ENCODE results near the gene SLC7A11. TPM values are rescaled to one million over a fixed set of nuclear protein-coding genes. Genes with fewer than 3 reads are reported as not detected.

SLC7A11 gene
- total RNA-seq, 6 donors from 2014 or later, result 0.77 to 9.6 (median 2.1) TPM

DNA sequence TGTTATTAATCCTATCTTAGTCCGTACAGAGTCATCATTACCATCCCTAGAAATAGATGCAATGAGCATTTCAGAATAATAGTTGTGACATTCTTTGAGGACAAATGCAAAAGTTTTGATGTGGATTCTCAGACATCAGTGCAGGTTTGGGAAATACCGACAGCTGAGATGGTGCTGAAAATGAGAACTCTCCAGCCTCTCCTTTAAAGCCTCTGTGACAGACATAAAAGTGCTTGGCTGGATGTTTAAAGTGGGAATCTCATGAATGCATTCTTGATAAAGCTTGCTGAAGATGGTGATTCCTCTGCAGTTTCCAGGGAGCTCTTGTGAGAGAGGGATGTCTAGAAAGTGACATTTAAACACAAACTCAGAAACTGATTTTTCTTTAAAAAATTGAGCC is 35.0 kb upstream of the SLC7A11 start:
- Histone ChIP-seq H3K9me3 (no peaks in the 10 kb centered on the region), H3K36me3 (no peaks in the 10 kb centered on the region), H3K4me3 (no peak overlapping the region), H3K27me3 (no peaks in the 10 kb centered on the region), H3K4me1 (no peaks in the 10 kb centered on the region), H3K27ac (no peak overlapping the region)
- ATAC-seq (ENCODE audit: low FRiP score in 2 of 2) (no peak), DNase-seq (no peak)
- 83 to 94% methylated on average over 2 of the region's 2 CpGs for WGBS, 2 donors
- TF ChIP-seq EP300 (IDR thresholded peaks at IDR 0.05) (no peak), POLR2AphosphoS5 (IDR thresholded peaks at IDR 0.05) (no peak), POLR2A (IDR thresholded peaks at IDR 0.05) (no peak)
- TF ChIP-seq, protein P1, sequence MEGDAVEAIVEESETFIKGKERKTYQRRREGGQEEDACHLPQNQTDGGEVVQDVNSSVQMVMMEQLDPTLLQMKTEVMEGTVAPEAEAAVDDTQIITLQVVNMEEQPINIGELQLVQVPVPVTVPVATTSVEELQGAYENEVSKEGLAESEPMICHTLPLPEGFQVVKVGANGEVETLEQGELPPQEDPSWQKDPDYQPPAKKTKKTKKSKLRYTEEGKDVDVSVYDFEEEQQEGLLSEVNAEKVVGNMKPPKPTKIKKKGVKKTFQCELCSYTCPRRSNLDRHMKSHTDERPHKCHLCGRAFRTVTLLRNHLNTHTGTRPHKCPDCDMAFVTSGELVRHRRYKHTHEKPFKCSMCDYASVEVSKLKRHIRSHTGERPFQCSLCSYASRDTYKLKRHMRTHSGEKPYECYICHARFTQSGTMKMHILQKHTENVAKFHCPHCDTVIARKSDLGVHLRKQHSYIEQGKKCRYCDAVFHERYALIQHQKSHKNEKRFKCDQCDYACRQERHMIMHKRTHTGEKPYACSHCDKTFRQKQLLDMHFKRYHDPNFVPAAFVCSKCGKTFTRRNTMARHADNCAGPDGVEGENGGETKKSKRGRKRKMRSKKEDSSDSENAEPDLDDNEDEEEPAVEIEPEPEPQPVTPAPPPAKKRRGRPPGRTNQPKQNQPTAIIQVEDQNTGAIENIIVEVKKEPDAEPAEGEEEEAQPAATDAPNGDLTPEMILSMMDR (IDR thresholded peaks at IDR 0.05), result no peak

DNA sequence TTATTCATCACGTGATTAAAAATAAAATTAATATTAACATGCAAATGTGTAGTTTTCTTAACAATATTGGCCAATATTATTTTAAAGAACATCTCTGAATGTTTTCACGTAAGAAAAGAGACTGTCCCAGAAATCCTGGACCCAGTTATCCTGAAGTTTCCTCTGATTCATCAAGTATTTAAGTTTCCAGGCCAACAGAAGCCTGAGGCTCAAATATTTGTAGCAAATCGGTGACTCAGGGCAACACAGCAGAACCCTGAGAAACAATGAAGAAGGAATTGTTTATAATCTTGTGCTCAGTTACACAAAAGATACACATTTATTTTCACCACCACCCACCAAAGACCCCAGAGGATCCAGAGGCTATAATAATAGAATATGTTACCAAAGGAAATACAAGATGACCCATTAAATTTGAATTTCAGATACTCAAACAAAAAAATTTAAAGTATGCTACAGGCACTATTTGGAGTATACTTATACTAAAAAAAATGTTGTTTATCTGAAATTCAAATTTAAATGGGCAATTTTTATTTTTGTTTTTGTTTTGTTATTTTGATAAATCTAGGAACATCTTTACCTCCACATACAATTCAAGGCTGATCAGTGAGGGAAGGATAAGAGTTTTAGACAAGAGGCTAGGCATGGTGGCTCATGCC is 33.9 kb upstream of the SLC7A11 start:
- Histone ChIP-seq H3K4me1 (no peaks in the 10 kb centered on the region), H3K36me3 (no peaks in the 10 kb centered on the region), H3K27me3 (no peaks in the 10 kb centered on the region), H3K27ac (no peak overlapping the region), H3K4me3 (no peak overlapping the region), H3K9me3 (no peaks in the 10 kb centered on the region)
- 65 to 69% methylated on average over 3 of the region's 3 CpGs for WGBS, 2 donors
- TF ChIP-seq EP300 (IDR thresholded peaks at IDR 0.05) (no peak), POLR2A (IDR thresholded peaks at IDR 0.05) (no peak), POLR2AphosphoS5 (IDR thresholded peaks at IDR 0.05) (no peak)
- TF ChIP-seq, protein P1 (IDR thresholded peaks at IDR 0.05), result no peak
- DNase-seq (no peak), ATAC-seq (ENCODE audit: low FRiP score in 2 of 2) (peak in 1 of 2 donors; percentile 32)

DNA sequence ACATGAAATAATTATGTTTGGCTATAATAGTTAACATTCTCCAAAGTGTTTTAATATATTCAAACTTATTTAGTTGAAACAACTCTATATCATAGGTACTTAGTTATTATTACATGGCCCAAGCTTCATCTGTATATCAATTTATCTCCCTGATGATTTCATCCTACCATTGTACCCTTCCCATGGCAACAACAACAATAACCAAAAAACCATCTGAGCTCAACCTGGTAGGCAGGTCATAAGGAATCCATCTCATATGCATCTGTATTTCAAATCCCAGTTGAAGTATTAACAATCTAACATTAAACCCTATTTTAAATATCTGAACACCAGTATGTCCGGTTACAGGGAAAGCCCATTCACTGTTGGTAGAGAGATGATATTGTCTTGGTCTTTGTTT is 33.1 kb upstream of the SLC7A11 start:
- WGBS, 2 donors, result 100% methylated on average over 1 of the region's 1 CpG
- DNase-seq, result no peak
- no peaks in the 10 kb centered on the region for H3K27me3 ChIP-seq
- no peaks in the 10 kb centered on the region for H3K36me3 ChIP-seq
- H3K4me3 ChIP-seq, result no peak overlapping the region
- no peak for TF ChIP-seq POLR2A (IDR thresholded peaks at IDR 0.05)
- TF ChIP-seq EP300 (IDR thresholded peaks at IDR 0.05), result no peak
- no peak for TF ChIP-seq POLR2AphosphoS5 (IDR thresholded peaks at IDR 0.05)
- TF ChIP-seq, protein P1 (IDR thresholded peaks at IDR 0.05), result no peak
- no peak overlapping the region for H3K27ac ChIP-seq
- ATAC-seq (ENCODE audit: low FRiP score in 2 of 2), result no peak
- no peaks in the 10 kb centered on the region for H3K4me1 ChIP-seq
- no peaks in the 10 kb centered on the region for H3K9me3 ChIP-seq

DNA sequence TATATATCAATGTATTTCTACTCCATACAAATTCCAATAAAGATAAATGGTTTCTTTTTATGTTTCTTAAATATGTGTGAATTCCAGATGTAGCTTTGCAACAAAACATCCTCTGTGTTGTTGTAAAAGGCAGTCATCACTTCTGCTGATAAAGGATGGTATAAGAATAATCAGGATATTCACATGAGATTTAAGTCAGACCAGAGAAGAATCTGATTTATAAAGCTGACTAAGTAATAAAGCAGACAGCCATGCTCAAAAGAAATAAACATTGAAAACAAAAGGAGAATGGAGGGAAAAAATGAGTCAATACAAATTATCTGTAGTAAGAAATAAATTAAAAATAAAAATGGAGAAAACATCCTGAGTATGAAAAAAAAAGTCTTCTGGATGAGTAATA is 27.0 kb upstream of the SLC7A11 start:
- no peak for TF ChIP-seq EP300 (IDR thresholded peaks at IDR 0.05)
- TF ChIP-seq POLR2A (IDR thresholded peaks at IDR 0.05), result no peak
- TF ChIP-seq, protein P1 (IDR thresholded peaks at IDR 0.05), result no peak
- TF ChIP-seq POLR2AphosphoS5 (IDR thresholded peaks at IDR 0.05), result no peak
- Histone ChIP-seq H3K4me3 (no peak overlapping the region), H3K4me1 (no peaks in the 10 kb centered on the region), H3K27me3 (no peaks in the 10 kb centered on the region), H3K36me3 (no peaks in the 10 kb centered on the region), H3K27ac (no peak overlapping the region), H3K9me3 (no peaks in the 10 kb centered on the region)
- ATAC-seq (ENCODE audit: low FRiP score in 2 of 2) (no peak), DNase-seq (no peak)

DNA sequence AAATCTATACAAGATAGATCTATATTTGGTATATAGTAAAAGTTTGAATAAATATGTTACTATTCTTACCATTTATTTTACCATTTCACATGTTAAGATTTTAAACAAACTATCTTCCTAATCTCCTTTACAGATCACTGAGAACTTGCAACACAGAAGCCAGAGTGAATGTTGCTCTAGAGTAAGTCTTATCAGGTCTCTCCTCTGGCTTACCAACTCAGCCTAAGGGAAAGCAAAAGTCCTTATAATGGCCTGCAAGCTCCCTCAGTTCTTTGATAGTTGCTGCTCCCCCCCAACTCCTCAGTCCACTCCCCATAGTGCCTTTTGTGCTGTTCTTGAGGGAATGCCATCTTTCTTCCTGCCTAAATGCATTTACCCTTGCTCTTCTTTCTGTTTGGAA is 25.7 kb upstream of the SLC7A11 start:
- ATAC-seq (ENCODE audit: low FRiP score in 2 of 2), result no peak
- TF ChIP-seq POLR2A (IDR thresholded peaks at IDR 0.05) (no peak), EP300 (IDR thresholded peaks at IDR 0.05) (no peak), POLR2AphosphoS5 (IDR thresholded peaks at IDR 0.05) (no peak)
- TF ChIP-seq, protein P1 (IDR thresholded peaks at IDR 0.05), result no peak
- no peaks in the 10 kb centered on the region for H3K4me1 ChIP-seq

More for the DNA sequence above, 25.7 kb upstream of the SLC7A11 start:
- Histone ChIP-seq H3K36me3 (no peaks in the 10 kb centered on the region), H3K27me3 (no peaks in the 10 kb centered on the region), H3K27ac (no peak overlapping the region), H3K9me3 (no peaks in the 10 kb centered on the region), H3K4me3 (no peak overlapping the region)
- DNase-seq, result no peak
